Suprapubic skin (tissue), 4 donors: ENCODE data around the gene COG5. TPM values are rescaled to one million over a fixed set of nuclear protein-coding genes. Genes with fewer than 3 reads are reported as not detected.

ENCODE experiments used
- DNase-seq, 2 donors: peaks; one replicate each; pipeline ENCODE4 v3.0.0-alpha.2; 2019; ENCODE audit warnings: low spot score in 2 of 2
- H3K27ac ChIP-seq: fragments of 200-600 bp; sonication (generic); one replicate; pipeline ENCODE4 v1.5.1; 2019
- H3K27me3 ChIP-seq: fragments of 200-600 bp; sonication (generic); one replicate; pipeline ENCODE4 v1.5.1; 2019
- H3K36me3 ChIP-seq: fragments of 200-600 bp; sonication (generic); one replicate; pipeline ENCODE4 v1.5.1; 2019
- H3K4me1 ChIP-seq: fragments of 200-600 bp; sonication (generic); one replicate; pipeline ENCODE4 v1.5.1; 2019
- H3K4me3 ChIP-seq: fragments of 200-600 bp; sonication (generic); one replicate; pipeline ENCODE4 v1.5.1; 2019; ENCODE audit warnings: mild to moderate bottlenecking
- H3K9me3 ChIP-seq: fragments of 200-600 bp; sonication (generic); one replicate; pipeline ENCODE4 v1.5.1; 2019
- EP300 ChIP-seq: sonication (generic); formaldehyde crosslinking; IDR thresholded peaks from one replicate; pipeline ENCODE4 v1.6.1; 2017; ENCODE audit warnings: antibody characterized with exemption
- POLR2A ChIP-seq, 2 donors: fragments of 450-650 bp; IDR thresholded peaks; one replicate each; pipeline ENCODE4 v1.6.1; 2017; ENCODE audit warnings: antibody characterized with exemption in 2 of 2, mild to moderate bottlenecking in 2 of 2, moderate library complexity in 2 of 2
- POLR2AphosphoS5 ChIP-seq, 3 donors: sonication (generic); formaldehyde crosslinking; IDR thresholded peaks; one replicate each; pipeline ENCODE4 v1.6.1; 2017; ENCODE audit warnings: antibody characterized with exemption in 3 of 3
- WGBS: methylation state at CpG from one replicate; pipeline ENCODE4 v1.1.5; 2018; 5-methylcytosine and 5-hydroxymethylcytosine counted together
- total RNA-seq, 4 donors: library from RNA; depleted of rRNA; stranded (reverse); fragments of >200 nt; gene quantifications; one replicate each; pipeline ENCODE4 v1.1.0, GENCODE V29; 2016
- TF ChIP-seq, protein P1 (sequence below), 2 donors: fragments of 200-600 bp in 1 of 2; fragments of 450-650 bp in 1 of 2; sonication (generic) in 1 of 2; IDR thresholded peaks; one replicate each; pipeline ENCODE4 v1.5.1; 2016 to 2019; ENCODE audit warnings: antibody characterized with exemption in 2 of 2, mild to moderate bottlenecking in 1 of 2, moderate library complexity in 1 of 2

The COG5 gene
- total RNA-seq, 4 donors from 2014 or later = 31.1 to 60.1 (median 53.7) TPM

DNA sequence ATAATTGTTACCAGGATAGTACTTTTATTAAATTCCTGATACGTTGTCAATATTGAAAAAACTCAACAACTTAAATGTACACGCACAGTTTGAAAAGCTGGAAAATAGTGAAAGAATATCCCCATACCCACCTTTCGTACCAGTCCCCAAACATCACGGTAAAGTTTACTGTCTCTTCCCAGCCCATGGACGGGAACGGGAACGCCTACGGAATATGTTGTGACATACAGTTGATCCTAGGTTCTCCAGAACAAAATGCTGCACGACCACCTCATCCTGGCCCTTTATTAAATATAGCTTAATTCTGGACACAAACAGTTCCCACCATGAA is 15.8 kb upstream of the COG5 start:
- H3K27me3 ChIP-seq = no peaks in the 10 kb centered on the region
- DNase-seq = no peak
- WGBS = 3% methylated on average over 9 of the region's 9 CpGs

DNA sequence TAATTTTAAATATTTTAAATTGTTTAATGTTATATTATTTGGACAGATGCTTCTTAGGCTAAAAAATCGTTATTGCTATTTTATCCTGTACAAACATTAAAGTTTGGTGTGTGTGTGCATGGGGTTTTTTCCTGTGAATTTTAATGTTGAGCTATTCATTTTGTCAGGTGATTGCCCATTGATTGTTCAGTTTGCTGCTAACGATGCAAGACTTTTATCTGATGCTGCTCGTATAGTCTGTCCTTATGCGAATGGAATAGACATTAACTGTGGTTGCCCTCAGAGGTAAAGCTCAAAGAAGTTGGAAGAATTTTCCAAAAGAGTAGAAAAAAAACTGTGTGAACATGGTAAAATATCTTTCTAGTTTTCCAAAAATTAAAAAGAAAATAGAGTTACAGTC is 9.8 kb upstream of the COG5 start:
- Histone ChIP-seq H3K27ac (no peak overlapping the region), H3K27me3 (no peaks in the 10 kb centered on the region), H3K36me3 (peaks cover 27% of the 10 kb centered on the region), H3K4me3 (no peak overlapping the region), H3K4me1 (no peaks in the 10 kb centered on the region), H3K9me3 (no peaks in the 10 kb centered on the region)
- WGBS = 93% methylated on average over 4 of the region's 4 CpGs
- TF ChIP-seq EP300 = no peak
- TF ChIP-seq POLR2A (IDR thresholded peaks at IDR 0.05) = no peak
- TF ChIP-seq, protein P1, sequence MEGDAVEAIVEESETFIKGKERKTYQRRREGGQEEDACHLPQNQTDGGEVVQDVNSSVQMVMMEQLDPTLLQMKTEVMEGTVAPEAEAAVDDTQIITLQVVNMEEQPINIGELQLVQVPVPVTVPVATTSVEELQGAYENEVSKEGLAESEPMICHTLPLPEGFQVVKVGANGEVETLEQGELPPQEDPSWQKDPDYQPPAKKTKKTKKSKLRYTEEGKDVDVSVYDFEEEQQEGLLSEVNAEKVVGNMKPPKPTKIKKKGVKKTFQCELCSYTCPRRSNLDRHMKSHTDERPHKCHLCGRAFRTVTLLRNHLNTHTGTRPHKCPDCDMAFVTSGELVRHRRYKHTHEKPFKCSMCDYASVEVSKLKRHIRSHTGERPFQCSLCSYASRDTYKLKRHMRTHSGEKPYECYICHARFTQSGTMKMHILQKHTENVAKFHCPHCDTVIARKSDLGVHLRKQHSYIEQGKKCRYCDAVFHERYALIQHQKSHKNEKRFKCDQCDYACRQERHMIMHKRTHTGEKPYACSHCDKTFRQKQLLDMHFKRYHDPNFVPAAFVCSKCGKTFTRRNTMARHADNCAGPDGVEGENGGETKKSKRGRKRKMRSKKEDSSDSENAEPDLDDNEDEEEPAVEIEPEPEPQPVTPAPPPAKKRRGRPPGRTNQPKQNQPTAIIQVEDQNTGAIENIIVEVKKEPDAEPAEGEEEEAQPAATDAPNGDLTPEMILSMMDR (IDR thresholded peaks at IDR 0.05) = no peak
- no peak for TF ChIP-seq POLR2AphosphoS5 (IDR thresholded peaks at IDR 0.05)
- no peak for DNase-seq

More for the DNA sequence above, 15.8 kb upstream of the COG5 start:
- H3K4me1 ChIP-seq = peaks cover 30% of the 10 kb centered on the region
- no peak for TF ChIP-seq EP300
- no peak for TF ChIP-seq POLR2AphosphoS5 (IDR thresholded peaks at IDR 0.05)
- TF ChIP-seq, protein P1 (IDR thresholded peaks at IDR 0.05) = no peak
- no peak for TF ChIP-seq POLR2A (IDR thresholded peaks at IDR 0.05)
- peaks cover 11% of the 10 kb centered on the region for H3K36me3 ChIP-seq
- H3K4me3 ChIP-seq = peak overlapping the region; percentile 73
- no peaks in the 10 kb centered on the region for H3K9me3 ChIP-seq
- H3K27ac ChIP-seq = peak overlapping the region; percentile 91

DNA sequence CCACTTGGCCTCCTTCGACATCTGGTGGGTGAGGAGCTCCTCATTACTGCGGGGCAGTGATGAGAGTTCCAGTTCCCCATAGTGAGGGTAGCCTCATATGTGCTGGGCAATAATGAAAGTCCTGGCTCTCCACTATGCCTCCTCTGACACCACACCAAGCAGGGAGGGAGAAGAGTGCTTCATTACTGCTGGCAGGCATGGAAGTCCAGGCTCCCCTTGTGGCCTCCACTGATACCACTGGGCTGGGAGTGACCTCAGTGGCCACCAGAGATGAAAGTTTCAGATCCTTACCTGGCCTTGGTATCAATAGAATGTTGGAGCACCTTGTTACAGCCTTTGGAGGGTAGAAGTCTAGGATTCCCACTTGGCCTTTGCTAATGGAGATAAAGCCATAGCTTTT is 6.6 kb upstream of the COG5 start:
- H3K27ac ChIP-seq = no peak overlapping the region
- no peak for TF ChIP-seq POLR2AphosphoS5 (IDR thresholded peaks at IDR 0.05)
- TF ChIP-seq, protein P1 (IDR thresholded peaks at IDR 0.05) = no peak
- no peak for TF ChIP-seq EP300
- no peak for TF ChIP-seq POLR2A (IDR thresholded peaks at IDR 0.05)
- WGBS = 100% methylated on average over 2 of the region's 2 CpGs
- no peak for DNase-seq
- H3K27me3 ChIP-seq = no peaks in the 10 kb centered on the region
- H3K4me3 ChIP-seq = no peak overlapping the region
- H3K9me3 ChIP-seq = no peaks in the 10 kb centered on the region
- peaks cover under 1% of the 10 kb centered on the region for H3K4me1 ChIP-seq
- H3K36me3 ChIP-seq = peaks cover 21% of the 10 kb centered on the region

DNA sequence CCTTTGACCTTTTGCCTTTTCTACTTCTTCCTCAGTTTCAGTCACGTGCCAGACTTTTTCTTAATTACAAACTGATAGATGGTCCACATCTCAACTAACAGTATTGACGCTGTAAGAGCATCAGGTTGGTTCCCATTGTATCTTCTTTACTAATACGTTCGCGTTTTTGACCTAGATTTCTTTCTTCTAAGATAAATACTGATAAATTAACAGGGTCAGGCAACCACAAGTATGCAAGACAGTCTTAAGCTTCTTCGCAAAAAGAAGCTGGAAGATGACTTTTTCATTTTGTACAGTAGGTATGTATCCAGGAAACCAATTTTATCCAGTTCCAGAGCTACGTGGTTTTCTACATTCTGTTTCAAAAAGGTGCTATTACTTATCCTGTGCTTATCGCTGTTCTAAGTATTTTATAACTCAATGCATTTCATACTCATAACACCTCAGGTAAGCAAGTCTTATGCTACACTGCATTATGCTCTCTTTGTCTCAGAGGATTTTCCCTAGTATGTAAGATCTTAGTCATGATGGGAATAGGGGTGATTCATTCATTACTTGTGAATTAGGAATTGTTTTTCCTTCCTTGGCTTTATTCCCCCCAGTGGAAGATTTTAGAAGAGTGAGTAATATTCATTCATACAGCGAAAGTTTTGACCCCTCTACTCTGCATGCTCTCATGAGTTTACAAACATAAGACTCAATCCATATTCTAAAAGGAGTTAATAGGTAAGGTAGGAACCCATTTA is 1.0 kb upstream of the COG5 start:
- H3K36me3 ChIP-seq = peaks cover 4% of the 10 kb centered on the region
- DNase-seq = no peak
- 35% methylated on average over 9 of the region's 9 CpGs for whole genome bisulfite sequencing
- peak overlapping the region; percentile 100 for H3K4me3 ChIP-seq
- no peaks in the 10 kb centered on the region for H3K27me3 ChIP-seq
- no peak for TF ChIP-seq POLR2AphosphoS5 (IDR thresholded peaks at IDR 0.05)
- TF ChIP-seq POLR2A (IDR thresholded peaks at IDR 0.05) = no peak
- no peak for TF ChIP-seq EP300
- TF ChIP-seq, protein P1 (IDR thresholded peaks at IDR 0.05) = no peak
- no peaks in the 10 kb centered on the region for H3K9me3 ChIP-seq
- peaks cover 45% of the 10 kb centered on the region for H3K4me1 ChIP-seq
- peak overlapping the region; percentile 99 for H3K27ac ChIP-seq

DNA sequence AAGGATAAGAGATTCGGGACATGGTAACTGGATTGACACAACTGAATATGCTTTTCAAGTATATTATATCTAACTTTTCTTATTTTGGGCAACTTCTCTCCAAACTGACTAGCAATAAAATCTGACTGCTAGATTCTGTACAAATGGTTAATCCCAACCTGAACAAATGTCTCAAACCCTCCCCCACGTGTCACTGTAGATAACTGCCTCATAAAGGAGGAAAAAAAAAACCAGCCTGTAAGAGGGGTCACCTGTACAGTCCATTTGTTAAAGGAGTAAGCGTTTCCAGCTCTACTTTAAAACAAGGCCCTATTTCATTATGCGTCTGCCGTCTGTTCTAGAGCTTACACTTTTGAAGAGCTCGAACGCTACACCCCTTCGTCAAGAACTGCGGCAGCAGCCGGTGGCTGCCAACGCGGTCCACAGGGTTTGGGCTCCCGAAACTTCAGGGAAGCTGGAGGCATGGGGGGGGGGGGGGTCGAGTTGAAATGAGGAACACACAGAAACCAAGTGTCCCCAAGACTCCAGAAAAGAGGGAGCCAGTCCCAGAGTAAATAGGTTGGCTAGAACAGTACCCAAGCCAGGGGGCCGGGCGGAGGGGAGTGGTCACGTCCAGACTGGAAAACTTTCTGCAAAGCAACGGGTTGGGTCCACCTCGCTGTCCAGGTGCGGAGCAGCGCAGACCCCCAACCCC is 492 bp downstream of the COG5 start:
- Histone ChIP-seq H3K9me3 (no peaks in the 10 kb centered on the region), H3K4me1 (peaks cover 50% of the 10 kb centered on the region), H3K27me3 (no peaks in the 10 kb centered on the region), H3K4me3 (peak overlapping the region; percentile 100), H3K27ac (peak overlapping the region; percentile 99), H3K36me3 (no peaks in the 10 kb centered on the region)
- peak in 1 of 2 donors; percentile 84 for DNase-seq
- TF ChIP-seq EP300 = no peak
- TF ChIP-seq, protein P1 (IDR thresholded peaks at IDR 0.05) = no peak
- no peak for TF ChIP-seq POLR2A (IDR thresholded peaks at IDR 0.05)
- TF ChIP-seq POLR2AphosphoS5 (IDR thresholded peaks at IDR 0.05) = no peak
- WGBS = 4% methylated on average over 21 of the region's 21 CpGs
